Stimulated activated CD4-positive, alpha-beta T cell treated with anti-CD3 and anti-CD28 coated beads, Interleukin-2, amount 100 ng/mL, for 48 hours (primary cell): ENCODE data around the gene SCYGR3.
"Not testable (repeated sequence)": the region's sequence is repeated elsewhere in the genome, so short reads cannot be mapped to it uniquely, and the experiment has no call there.

Source experiments
- DNase-seq, 2 donors: peaks; one replicate each; pipeline ENCODE4 v3.0.0-alpha.2; 2020

Gene SCYGR3

GRCh38 chr2:227612546-227613271, 1.9 kb downstream of the SCYGR3 start:
- DNase-seq, result no peak

GRCh38 chr2:227610123-227610522, 4.5 kb downstream of the SCYGR3 start:
- DNase-seq, result no peak

- DNase-seq, result no peak
Measured at GRCh38 chr2:227608561-227609338, 5.9 kb downstream of the SCYGR3 start.

GRCh38 chr2:227607941-227608340, 6.7 kb downstream of the SCYGR3 start:
- DNase-seq, result no peak

GRCh38 chr2:227606476-227606875, 8.2 kb downstream of the SCYGR3 start:
- DNase-seq, result no peak

- no peak for DNase-seq
Measured at GRCh38 chr2:227602358-227602757, 12.3 kb downstream of the SCYGR3 start.

- DNase-seq, result not testable (repeated sequence)
Measured at GRCh38 chr2:227598835-227599503, 15.7 kb downstream of the SCYGR3 start, which contains the start of gene SCYGR2. SCYGR2 (plus strand) TSS chr2:227598893; CDS start chr2:227598893, 0 bp downstream.

- no peak for DNase-seq
Measured at GRCh38 chr2:227597998-227598397, 16.6 kb downstream of the SCYGR3 start.

- no peak for DNase-seq
Measured at GRCh38 chr2:227597036-227597435, 17.6 kb downstream of the SCYGR3 start.

GRCh38 chr2:227595797-227596196, 18.8 kb downstream of the SCYGR3 start:
- DNase-seq, result no peak

GRCh38 chr2:227592694-227593387, 21.8 kb downstream of the SCYGR3 start:
- DNase-seq, result no peak

- DNase-seq, result no peak
Measured at GRCh38 chr2:227582369-227582768, 32.3 kb downstream of the SCYGR3 start.

GRCh38 chr2:227579791-227580190, 34.8 kb downstream of the SCYGR3 start:
- no peak for DNase-seq

- no peak for DNase-seq
Measured at GRCh38 chr2:227578642-227579041, 36.0 kb downstream of the SCYGR3 start.

- no peak for DNase-seq
Measured at GRCh38 chr2:227577555-227577954, 37.1 kb downstream of the SCYGR3 start.

GRCh38 chr2:227576812-227577211, 37.8 kb downstream of the SCYGR3 start:
- DNase-seq, result no peak

- DNase-seq, result no peak
Measured at GRCh38 chr2:227576110-227576509, 38.5 kb downstream of the SCYGR3 start.

GRCh38 chr2:227570615-227571014, 44.0 kb downstream of the SCYGR3 start:
- no peak for DNase-seq

GRCh38 chr2:227568852-227569169, 45.8 kb downstream of the SCYGR3 start:
- DNase-seq, result no peak

- DNase-seq, result no peak
Measured at GRCh38 chr2:227566012-227566411, 48.6 kb downstream of the SCYGR3 start.

- no peak for DNase-seq
Measured at GRCh38 chr2:227565080-227565479, 49.6 kb downstream of the SCYGR3 start.
